HG03442 (cell line): Measurements from ENCODE around the gene RPS15A.
"Not testable (repeated sequence)": the region's sequence is repeated elsewhere in the genome, so short reads cannot be mapped to it uniquely, and the experiment has no call there.

Source experiments
- ATAC-seq: cut with Tn5 transposase; IDR thresholded peaks from one replicate; pipeline ENCODE4 v1.9.1; 2021; ENCODE audit warnings: mild to moderate bottlenecking, moderate library complexity; ENCODE audit not compliant: unreplicated experiment

RPS15A gene

DNA sequence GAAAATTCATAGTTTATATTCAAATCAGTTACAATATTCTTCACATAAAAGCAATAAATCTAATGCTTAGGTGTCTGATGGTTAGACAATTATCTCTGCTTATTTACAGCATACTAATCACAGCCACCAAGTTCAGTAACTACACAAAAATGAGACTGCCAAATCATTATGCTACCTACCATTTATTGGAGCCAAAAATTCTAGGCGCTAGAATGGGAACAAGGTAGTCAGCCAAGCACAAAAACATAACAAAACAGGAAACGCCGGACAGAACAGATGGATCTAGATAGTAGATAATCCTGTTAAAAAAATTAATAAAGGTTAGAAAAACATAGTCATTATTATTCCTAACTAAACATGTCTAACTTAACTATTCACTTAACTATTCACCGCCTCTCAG lies 7.6 kb upstream of the RPS15A start:
- ATAC-seq: no peak

DNA sequence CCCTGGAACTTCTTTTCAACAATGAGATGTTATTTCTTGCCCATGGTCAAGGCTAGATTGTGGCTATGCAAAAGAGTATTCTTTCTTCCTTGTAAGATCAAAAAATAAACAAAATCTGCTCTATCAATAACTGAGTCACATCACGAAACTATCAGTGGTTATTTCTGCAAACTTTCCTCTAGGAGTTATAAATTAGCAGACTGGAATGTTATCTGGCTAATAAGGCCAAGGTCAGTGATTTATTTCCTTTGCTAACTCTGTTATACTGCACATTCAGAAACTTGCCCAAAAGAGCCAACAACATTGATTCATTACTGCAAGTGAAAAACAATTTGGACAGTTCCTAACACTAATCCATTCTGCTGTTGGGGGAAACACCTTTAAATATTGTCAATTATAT lies 6.2 kb upstream of the RPS15A start:
- ATAC-seq: no peak

DNA sequence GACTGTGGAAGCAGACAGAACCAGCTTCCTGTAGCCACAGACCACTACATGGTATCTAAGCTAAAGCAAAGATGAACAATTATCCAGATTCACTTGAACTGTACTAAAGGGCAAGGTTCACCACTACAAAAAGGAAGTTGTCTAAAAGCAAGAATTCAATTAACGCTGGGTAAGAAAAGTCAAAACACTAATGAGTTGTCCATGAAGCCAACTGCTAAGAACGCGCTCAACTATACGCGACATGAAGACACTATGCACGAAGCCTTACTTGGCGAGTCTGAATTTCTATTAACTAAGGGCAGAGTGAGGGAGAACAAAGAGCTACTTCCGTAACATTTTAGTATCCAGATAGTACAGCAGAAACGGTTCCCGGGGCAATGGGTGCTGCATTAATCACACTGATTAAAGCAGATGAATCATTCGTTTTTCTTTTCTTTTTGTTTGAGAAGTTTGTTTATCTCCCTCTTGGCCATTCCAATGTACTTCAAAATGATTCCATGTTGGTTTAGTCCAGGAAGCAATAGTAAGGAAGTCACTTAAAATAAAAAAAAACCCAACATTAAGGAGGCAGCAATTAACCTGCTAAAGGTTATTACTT lies 2.8 kb upstream of the RPS15A start:
- ATAC-seq: no peak

DNA sequence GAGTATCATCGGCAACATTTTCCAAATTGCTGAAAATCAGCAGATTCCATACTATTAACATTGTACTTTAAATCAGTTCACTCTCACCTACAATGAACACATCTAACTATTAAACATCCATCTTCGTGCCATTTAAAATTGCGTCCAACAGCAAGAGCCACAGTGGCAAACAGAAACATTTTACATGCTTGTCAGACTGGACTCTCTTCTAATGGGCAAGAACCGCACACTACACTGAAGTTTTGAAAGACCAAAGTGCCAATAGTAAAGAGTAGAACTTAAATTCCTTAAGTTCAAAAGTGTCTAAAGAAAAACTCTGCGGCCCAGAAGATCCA lies 652 bp downstream of the RPS15A start:
- ATAC-seq: no peak

DNA sequence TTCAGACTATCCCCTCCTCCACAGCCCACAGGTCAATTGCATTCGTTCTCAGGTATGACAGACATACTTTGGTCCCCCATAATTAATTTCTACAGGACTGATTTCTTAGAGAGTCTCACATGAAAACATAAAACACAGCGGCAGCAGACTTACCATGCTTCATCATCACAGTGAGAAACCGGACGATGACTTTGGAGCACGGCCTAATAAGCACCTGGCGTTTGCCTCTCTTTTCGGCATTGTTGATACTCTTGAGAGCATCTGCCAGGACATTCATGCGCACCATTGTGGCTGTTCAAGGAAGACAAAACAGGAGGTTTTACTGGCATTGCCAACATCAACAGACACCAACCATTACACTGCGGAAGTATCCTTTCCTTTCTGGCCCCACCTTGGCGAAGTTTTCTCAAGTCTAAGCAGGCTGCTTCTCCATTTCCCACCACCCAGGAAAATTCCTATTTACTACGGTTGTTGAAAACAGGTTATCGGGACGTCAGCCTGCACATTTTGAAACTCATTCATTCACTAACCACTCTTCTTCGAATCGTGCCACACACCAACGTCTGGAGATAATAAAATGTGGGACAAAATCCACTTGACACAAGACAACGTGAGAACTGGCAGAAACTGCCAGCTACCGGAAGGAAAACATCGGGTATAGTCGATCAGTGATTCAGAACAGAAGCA lies 1.2 kb downstream of the RPS15A start:
- no peak for ATAC-seq

DNA sequence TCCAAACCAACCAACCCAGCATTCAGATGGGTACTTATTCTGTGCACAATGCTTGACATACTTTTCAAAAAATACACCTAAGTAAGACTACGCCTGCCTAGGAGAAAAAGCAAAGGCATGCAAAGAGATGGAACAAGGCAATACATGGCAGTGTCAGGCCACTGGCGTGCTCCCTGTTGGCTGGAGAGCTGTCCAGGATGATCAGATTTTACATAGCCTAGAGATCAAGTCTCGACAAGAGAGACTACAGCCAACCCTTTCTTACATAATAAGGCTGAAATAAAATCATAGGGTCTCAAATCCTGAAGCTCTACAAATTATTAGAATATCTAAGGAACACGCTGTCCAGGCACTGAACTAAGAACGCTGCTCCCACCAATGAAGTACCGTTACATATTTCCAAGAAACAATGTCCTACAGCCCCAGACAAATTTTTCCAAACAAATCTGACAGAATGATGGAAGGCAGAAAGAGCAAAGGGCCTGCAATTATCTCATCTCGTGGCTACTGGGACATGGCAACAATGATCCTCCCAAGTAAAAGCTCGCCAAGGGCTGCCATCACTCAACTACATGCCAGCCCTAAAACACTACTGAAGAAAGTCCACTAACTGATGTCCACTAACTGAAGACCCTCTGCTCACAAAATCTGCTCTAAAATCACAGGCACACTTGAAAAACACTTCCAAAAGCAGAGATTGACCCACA lies 5.1 kb downstream of the RPS15A start:
- ATAC-seq: no peak

DNA sequence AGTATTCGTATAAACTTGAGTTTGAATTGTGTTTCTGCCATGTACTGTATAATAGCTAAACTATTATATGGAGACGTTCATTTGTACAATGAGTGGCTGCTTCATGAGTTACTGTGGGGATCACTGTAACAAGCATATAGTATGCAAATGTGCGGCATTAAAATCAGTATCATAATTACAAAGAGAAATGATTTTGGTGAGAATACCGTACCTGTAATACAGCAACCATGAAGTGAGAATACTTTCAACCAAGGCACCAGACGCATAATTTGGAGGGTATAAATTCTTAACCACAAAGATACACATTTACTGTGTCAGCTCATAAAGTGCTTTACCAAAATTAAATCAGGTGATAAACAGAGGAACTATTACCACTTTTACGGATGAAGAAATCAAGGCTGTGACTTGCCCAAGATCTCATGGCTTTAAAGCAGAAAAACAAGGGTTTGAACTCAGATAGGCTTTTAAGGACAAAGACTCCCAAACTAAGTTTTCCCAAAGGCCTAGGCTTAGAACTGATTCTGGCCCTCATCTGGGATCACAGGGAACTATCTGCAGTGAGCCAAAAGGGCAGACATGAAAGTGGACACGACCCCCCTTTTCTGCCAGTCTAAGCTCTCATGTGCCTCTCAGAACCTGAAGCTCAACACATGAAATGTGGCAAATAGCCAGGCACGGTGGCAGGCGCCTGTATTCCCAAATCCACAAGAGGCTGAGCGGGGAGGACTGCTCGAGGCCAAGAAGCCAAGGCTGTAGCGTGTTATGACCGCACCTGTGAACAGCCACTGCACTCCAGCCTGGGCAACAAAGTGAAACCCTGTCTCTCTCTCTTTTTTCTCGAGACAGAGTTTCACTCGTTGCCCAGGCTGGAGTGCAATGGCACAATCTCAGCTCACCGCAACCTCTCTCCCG lies 6.4 kb downstream of the RPS15A start:
- ATAC-seq: no peak

DNA sequence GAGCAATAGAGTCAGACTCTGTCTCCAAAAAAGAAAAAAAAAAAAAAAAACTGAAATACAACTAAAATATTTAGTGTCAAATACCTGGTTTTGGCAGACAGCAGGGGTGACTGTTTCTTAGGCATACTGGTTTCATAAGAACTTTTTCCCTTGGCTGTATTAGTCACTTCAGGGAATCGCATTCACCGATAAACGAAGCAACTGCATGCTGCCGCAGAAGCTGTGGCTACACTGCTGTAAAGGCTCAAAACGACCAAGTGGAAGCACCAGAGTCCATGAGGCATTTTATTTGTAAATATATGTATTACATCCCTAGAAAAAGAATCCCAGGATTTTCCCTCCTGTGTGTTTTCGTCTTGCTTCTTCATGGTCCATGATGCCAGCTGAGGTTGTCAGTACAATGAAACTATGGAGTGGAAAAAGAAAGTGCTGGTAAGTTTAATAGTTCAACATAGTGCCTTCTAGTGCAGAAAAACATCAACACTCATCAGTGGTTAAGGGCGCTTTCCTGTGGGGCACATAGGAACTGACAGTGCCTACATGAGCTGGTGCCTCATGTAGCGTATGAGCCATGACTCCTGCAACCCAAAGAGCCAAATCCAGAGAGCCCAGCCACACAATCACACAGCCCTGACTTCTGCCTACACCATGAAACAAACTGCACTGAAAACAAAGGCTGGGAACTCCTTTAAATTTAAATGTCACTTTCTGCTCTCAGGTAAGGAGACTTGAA lies 7.3 kb downstream of the RPS15A start:
- ATAC-seq: no peak

DNA sequence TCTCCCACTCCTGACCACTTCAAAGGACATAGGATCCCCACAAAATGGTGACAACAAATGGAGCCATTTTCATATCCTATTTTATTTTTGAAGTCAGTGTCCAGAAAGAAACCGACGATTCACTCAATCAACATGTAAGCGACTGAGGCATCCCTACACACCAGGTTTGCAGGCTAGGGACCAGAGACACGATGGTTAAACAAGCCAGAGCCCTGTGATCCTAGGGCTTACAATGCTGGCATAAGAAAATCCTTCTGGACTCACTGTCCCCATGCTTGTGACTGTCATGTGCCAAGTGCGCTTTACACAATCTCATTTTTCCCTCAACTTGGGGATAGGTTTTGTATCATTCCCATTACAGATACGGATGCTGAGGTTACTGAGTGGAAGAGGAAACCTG lies 8.9 kb downstream of the RPS15A start:
- ATAC-seq: not testable (repeated sequence)

DNA sequence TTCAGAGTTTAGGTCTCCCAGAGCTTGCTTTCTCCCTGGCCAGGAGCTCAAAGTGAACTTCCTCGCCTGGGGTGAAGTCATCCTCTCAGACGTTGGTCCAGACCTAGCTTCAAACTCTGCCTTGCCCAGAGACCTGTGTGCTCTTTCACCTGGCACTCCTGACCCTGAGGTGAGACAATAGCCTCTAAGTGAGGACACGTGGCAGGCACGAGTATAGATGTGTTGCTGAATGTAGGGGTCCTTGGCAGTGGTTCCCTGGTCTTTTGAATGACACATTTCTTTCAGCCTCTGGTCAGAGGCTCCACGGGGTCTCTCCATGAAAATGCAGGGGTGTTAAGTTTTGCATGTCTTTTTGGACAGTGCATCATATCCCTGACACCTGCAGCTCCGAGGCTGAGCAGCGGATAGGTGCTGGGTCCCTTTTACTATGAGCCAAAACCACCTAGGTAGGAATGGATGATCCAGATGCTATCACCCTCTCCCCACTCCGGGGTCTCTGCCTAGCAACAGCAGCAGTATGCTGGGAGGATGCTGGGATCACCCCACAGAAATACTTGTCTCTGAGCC lies 9.6 kb downstream of the RPS15A start:
- ATAC-seq: not testable (repeated sequence)

DNA sequence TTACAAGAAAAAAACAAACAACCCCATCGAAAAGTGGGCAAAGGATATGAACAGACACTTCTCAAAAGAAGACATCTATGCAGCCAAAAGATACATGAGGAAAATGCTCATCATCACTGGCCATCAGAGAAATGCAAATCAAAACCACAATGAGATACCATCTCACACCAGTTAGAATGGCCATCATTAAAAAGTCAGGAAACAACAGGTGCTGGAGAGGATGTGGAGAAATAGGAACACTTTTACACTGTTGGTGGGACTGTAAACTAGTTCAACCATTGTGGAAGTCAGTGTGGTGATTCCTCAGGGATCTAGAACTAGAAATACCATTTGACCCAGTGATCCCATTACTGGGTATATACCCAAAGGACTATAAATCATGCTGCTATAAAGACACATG lies 12.5 kb downstream of the RPS15A start:
- not testable (repeated sequence) for ATAC-seq

DNA sequence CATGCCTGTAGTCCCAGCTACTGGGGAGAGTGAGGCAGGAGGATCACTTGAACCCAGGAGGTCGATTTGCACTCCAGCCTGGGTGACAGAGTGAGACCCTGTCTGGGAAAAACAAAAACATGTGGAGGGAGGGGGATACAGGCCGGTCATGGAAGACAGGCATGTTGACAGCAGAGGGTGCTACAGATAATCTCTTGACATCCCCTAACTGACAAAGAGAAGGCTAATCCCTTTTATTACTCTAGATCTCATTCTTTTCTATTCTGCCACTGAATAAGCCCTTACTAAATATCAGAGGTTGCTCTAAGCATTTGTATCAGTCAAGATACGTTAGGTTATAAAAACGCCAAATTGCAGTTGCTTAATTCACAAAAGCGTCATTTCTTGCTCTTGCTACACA lies 13.8 kb downstream of the RPS15A start:
- not testable (repeated sequence) for ATAC-seq

DNA sequence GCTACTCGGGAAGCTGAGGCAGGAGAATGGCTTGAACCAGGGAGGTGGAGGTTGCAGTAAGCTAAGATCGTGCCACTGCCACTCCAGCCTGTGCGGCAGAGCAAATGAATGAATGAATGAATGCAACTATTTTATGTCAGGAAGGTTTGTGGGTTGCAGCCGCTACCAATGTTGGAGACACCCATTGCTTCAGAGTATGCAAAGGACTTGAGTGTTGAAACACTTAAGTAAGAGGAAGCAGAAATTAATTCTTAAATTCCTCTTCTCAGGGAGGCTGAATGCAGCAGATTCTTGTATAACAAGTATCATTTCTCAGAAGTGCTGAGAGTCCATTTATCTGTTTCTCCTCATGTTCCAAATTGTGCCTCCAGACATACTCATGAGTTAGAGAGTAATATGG lies 15.5 kb downstream of the RPS15A start:
- ATAC-seq: not testable (repeated sequence)

DNA sequence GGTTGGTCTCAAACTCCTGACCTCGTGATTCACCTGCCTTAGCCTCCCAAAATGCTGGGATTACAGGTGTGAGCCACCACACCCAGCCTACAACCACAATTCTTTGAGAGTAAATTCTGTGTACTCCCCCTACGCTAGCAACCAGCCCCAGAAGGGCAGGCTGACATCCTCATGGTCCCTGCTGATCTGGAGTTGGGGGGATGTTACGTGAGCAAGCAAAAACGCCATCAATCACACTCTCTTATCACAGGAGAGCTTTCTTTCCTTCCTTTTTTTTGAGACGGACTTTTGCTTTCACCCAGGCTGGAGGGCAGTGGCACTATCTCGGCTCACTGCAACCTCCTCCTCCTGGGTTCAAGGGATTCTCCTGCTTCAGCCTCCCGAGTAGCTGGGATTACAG lies 18.0 kb downstream of the RPS15A start:
- not testable (repeated sequence) for ATAC-seq

DNA sequence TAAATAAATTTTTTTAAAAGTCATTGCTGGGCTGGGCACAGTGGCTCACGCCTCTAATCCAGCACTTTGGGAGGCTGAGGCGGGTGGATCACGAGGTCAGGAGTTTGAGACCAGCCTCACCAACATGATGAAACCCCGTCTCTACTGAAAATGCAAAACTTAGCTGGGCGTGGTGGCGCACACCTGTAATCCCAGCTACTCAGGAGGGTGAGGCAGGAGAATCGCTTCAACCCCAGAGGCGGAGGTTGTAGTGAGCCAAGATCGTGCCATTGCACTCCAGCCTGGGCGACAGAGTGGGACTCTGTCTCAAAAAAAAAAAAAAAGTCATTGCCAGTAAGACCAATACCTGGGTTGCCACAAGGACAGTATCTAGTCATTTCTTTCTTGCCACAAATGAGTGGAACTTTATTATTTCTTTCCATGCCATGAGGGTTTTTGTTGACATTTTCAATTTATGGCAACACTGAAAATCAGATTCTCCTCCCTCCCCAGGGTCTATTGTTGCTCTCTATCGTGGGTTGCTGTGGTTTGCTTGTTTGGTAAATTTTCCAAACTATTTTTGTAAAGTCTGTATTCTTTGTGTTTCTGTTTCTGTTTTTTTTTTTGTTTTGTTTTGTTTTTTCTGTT lies 19.7 kb downstream of the RPS15A start:
- ATAC-seq: not testable (repeated sequence)

DNA sequence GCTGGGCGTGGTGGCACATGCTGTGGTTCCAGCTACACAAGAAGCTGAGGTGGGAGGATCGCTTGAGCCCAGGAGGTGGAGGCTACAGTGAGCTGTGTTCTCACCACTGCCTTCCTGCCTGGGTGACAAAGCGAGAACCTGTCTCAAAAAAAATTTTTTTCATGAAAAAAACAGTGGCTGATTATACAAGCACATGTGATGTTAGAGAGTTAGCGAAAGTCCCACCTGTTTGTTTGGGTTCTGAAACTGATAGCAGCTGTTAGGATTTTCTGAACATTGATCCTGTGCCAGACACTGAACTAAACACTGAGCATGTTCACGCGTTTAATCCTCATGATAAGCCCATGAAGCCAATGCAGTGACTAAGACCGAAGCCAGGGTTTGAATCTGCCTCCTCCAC lies 22.9 kb downstream of the RPS15A start:
- peak; percentile 66 for ATAC-seq

DNA sequence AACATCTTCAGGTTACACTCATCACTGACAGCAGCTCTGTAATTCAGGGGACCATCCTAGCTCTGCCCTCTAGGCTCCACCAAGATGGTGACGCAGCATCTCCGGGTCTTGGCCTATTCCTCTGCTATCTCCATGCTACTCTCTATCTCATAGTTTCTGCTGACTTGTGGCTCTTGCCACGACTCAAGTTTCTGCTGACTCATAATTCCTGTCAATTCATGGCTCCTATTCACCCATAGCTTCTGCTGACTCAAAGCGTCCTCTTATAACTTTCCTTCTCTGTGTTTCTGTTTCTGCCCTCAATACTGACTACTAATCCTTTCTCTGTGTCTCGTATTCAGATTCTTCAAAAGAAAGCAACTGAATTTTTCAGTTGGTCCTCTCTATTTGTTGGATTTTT lies 27.4 kb downstream of the RPS15A start:
- peak; percentile 47 for ATAC-seq

DNA sequence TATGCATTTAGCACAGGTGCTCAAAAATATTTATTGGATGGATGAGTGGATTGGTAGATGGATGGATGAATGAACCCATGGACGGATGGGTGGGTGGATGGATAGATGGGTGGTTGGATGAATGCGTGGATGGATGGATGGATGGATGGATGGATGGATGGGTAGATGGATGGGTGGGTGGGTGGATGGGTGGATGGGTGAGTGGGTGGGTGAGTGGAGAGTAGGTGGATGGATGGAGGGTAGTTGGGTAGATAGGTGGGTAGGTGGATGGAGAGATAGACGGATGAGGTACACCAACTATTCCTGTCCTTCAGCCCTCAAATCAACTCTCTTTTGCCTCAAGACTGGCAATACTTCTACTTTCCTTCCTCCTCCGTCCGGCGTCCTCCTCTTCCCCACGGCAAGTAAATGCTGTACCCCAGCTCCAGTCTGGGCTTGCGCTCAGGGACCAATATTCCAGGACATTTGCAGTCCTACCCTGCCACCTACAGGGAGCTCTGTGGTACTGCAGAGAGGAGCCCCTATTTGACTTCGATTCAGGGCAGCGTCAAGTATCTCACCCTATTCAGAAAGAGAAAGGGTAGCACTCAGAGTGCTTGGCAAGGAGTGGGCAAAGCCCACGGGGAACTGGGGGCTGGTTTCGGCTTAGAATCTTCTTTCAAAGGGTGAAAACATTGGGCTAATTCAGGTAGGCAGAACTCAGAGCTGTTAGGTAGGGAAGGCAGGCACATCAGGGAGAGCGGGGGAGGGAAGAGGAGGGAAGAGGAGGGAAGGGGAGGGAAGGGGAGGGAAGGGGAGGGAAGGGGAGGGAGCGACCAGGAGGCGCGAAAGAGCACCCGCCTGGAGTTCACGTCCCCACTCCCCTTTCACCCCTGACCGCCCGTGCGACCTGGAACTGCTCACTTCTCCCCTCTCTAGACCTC lies 30.3 kb downstream of the RPS15A start:
- peak; percentile 49 for ATAC-seq
